ENCODE data around the gene IMMP2L. TPM values are rescaled to one million over a fixed set of nuclear protein-coding genes. Genes with fewer than 3 reads are reported as not detected.
A peak's percentile ranks its signal among the peaks of the same experiment; 100 is the strongest.

The IMMP2L gene
- total RNA-seq, 1 donor, result 8.2 TPM

- H3K4me3 ChIP-seq (ENCODE audit: low read depth, low read length), result no peak overlapping the region
- DNase-seq (ENCODE audit: low read depth), result no peak
- TF ChIP-seq CTCF (IDR thresholded peaks at IDR 0.05; ENCODE audit: insufficient read depth, low read depth, low read length), result no peak
These were observed 192.3 kb downstream of the IMMP2L start for GRCh38 chr7:111370002-111370401.

DNA sequence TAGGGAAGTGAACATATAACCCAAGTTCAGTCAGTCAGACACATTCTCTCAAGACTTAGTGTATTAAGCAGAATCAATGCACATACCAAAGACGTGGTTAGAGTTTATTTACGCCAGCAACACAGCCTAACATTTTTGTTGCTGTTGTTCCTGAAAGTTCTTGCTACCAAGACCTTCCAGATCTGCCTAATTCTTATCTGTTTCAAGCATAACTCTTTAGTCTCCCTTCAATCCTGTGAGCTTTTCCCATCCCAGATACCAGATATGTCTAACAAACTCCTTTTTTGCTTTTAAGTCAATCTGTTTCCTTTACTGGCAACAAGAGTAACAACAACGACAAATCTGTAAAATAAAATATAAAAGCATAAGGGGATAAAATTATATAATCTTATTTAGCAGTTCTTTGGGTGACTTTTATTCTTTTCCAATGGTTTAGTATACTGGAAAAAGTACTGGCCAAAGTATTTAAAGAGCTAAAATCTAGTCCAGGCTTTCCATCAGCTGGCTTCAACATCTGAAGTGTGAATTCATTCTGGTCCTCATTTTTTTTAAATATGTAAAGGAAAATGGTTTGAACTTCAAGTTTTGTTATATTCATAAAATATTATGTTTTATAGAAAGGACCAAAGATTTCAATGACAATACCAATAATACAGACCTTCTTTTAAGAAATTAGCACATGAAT lies 193.8 kb downstream of the IMMP2L start:
- DNase-seq (ENCODE audit: low read depth), result no peak
- no peak overlapping the region for H3K4me3 ChIP-seq (ENCODE audit: low read depth, low read length)
- TF ChIP-seq CTCF (IDR thresholded peaks at IDR 0.05; ENCODE audit: insufficient read depth, low read depth, low read length), result no peak

DNA sequence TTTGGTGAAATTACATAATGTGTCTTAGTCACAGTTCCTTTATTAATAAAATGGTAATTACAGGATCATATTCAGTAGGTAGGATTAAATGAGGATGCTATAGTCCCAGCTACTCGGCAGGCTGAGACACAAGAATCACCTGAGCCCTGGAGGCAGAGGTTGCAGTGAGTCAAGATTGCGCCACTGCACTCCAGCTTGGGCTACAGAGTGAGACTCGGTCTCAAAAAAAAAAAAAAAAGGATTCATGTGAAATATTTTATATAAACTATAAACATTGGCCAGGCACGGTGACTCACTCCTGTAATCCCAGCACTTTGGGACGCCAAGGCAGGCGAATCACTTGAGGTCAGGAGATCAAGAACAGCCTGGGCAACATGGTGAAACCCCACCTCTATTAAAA lies 197.9 kb downstream of the IMMP2L start:
- TF ChIP-seq CTCF (IDR thresholded peaks at IDR 0.05; ENCODE audit: insufficient read depth, low read depth, low read length), result no peak
- peak; percentile 49 for DNase-seq (ENCODE audit: low read depth)
- no peak overlapping the region for H3K4me3 ChIP-seq (ENCODE audit: low read depth, low read length)

GRCh38 chr7:111363099-111363498 lies 199.2 kb downstream of the IMMP2L start:
- DNase-seq (ENCODE audit: low read depth), result no peak
- no peak overlapping the region for H3K4me3 ChIP-seq (ENCODE audit: low read depth, low read length)
- TF ChIP-seq CTCF (IDR thresholded peaks at IDR 0.05; ENCODE audit: insufficient read depth, low read depth, low read length), result no peak

DNA sequence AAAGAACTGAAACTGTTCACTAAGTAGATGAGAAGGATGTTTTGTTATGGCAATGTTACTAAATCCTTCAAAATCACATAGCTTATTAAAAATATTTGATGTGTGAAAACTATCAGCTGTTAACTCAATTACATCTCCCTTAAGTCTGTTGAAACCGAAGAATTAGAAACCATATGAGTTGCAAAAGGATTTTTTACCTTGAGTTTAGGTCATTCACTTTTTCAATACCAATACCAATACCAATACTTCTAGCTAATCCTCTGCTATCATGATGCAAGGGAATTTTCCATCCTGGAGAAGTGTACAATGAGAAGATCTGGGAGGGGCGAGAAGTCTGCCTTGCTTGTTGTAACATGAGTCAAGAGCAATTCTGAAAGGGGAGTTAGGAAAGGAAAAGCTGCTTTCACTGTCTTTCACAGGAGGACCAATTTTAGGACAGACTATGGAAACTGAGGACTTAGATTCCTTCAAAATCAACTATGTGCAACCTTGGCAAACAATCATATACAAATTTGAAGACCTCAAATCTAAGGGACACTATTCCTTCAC lies 199.7 kb downstream of the IMMP2L start:
- DNase-seq (ENCODE audit: low read depth), result peak; percentile 48
- no peak overlapping the region for H3K4me3 ChIP-seq (ENCODE audit: low read depth, low read length)
- no peak for TF ChIP-seq CTCF (IDR thresholded peaks at IDR 0.05; ENCODE audit: insufficient read depth, low read depth, low read length)

- no peak overlapping the region for H3K4me3 ChIP-seq (ENCODE audit: low read depth, low read length)
- no peak for DNase-seq (ENCODE audit: low read depth)
- TF ChIP-seq CTCF (IDR thresholded peaks at IDR 0.05; ENCODE audit: insufficient read depth, low read depth, low read length), result no peak
These were observed 203.4 kb downstream of the IMMP2L start for GRCh38 chr7:111358915-111359314.

DNA sequence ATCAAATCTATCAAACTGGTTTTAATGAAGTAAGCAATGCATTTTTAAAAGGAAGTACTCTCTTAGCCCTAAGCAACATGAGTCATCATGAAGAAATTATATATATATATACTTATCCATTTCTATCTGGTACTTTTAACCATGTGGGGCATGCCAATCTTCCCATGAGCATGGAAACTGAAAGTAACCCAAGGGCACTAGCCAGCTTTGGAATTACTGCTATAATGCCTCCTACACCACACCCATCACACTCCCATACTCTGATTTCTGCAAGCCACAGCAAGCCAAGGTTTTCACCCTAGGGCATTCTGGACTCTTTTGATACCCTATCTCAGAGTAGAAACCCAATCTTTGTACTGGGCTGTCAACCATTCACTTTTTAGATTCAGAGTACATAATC lies 204.6 kb downstream of the IMMP2L start:
- DNase-seq (ENCODE audit: low read depth), result peak; percentile 17
- TF ChIP-seq CTCF (IDR thresholded peaks at IDR 0.05; ENCODE audit: insufficient read depth, low read depth, low read length), result no peak
- H3K4me3 ChIP-seq (ENCODE audit: low read depth, low read length), result no peak overlapping the region

Data from fibroblast of villous mesenchyme (primary cell).